Neural progenitor cell (in vitro differentiated cells): Measurements from ENCODE around the gene TRIM66. TPM values are rescaled to one million over a fixed set of nuclear protein-coding genes. Genes with fewer than 3 reads are reported as not detected.
A peak's percentile ranks its signal among the peaks of the same experiment; 100 is the strongest.

Experiments used
- DNase-seq: peaks from one replicate; pipeline ENCODE4 v3.0.0-alpha.2; 2016; ENCODE audit warnings: low spot score
- H2AFZ ChIP-seq: fragments of 200-600 bp; sonication (generic); replicated peaks from 2 replicates; pipeline ENCODE4 v1.6.1; 2016; ENCODE audit warnings: antibody characterized with exemption
- H3F3A ChIP-seq: fragments of 200-600 bp; sonication (generic); 2 replicates; pipeline ENCODE4 v1.6.1; 2016; ENCODE audit warnings: antibody characterized with exemption, low read depth
- H3K27ac ChIP-seq: fragments of 200-600 bp; sonication (generic); 2 replicates; pipeline ENCODE4 v1.5.1; 2016; ENCODE audit warnings: mild to moderate bottlenecking
- H3K27me3 ChIP-seq: fragments of 200-600 bp; sonication (generic); 2 replicates; pipeline ENCODE4 v1.6.1; 2016; ENCODE audit warnings: mild to moderate bottlenecking, moderate library complexity
- H3K36me3 ChIP-seq: fragments of 200-600 bp; sonication (generic); 2 replicates; pipeline ENCODE4 v1.5.1; 2016
- H3K4me1 ChIP-seq: fragments of 200-600 bp; sonication (generic); 2 replicates; pipeline ENCODE4 v1.6.1; 2016; ENCODE audit warnings: mixed run types
- H3K4me2 ChIP-seq: fragments of 200-600 bp; sonication (generic); 2 replicates; pipeline ENCODE4 v1.6.1; 2016
- H3K4me3 ChIP-seq: fragments of 200-600 bp; sonication (generic); 2 replicates; pipeline ENCODE4 v1.5.1; 2016
- H3K79me2 ChIP-seq: fragments of 200-600 bp; sonication (generic); 2 replicates; pipeline ENCODE4 v1.6.1; 2016; ENCODE audit warnings: low read depth
- H3K9ac ChIP-seq: fragments of 200-600 bp; sonication (generic); 2 replicates; pipeline ENCODE4 v1.6.1; 2016
- H3K9me3 ChIP-seq: fragments of 200-600 bp; sonication (generic); 2 replicates; pipeline ENCODE4 v1.5.1; 2016; ENCODE audit warnings: low read depth
- H4K20me1 ChIP-seq: fragments of 200-600 bp; sonication (generic); 2 replicates; pipeline ENCODE4 v1.6.1; 2016; ENCODE audit warnings: low read depth
- H3K27ac Mint-ChIP-seq: 3 replicates; pipeline ENCODE4 v1.8.0; 2021; ENCODE audit warnings: mixed read lengths
- H3K27me3 Mint-ChIP-seq: 2 replicates; pipeline ENCODE4 v1.8.0; 2022; ENCODE audit warnings: low read depth, mild to moderate bottlenecking, inconsistent platforms, moderate library complexity, mixed read lengths; ENCODE audit not compliant: insufficient read depth
- H3K36me3 Mint-ChIP-seq: 3 replicates; pipeline ENCODE4 v1.8.0; 2021; ENCODE audit warnings: mixed read lengths
- H3K4me1 Mint-ChIP-seq: 3 replicates; pipeline ENCODE4 v1.8.0; 2021; ENCODE audit warnings: mixed read lengths
- H3K4me3 Mint-ChIP-seq: 3 replicates; pipeline ENCODE4 v1.8.0; 2021; ENCODE audit warnings: mild to moderate bottlenecking, moderate library complexity, mixed read lengths
- H3K9me3 Mint-ChIP-seq: 3 replicates; pipeline ENCODE4 v1.8.0; 2020; ENCODE audit warnings: mixed read lengths
- CTCF ChIP-seq: fragments of 200-600 bp; sonication (generic); IDR thresholded peaks from 2 replicates; pipeline ENCODE4 v1.5.1; 2017; ENCODE audit warnings: antibody characterized with exemption, mild to moderate bottlenecking
- EZH2 ChIP-seq: fragments of 200-600 bp; sonication (generic); IDR thresholded peaks from 2 replicates; pipeline ENCODE4 v1.6.1; 2017; ENCODE audit warnings: antibody characterized with exemption, mild to moderate bottlenecking, moderate library complexity
- EZH2phosphoT487 ChIP-seq: fragments of 200-600 bp; sonication (generic); IDR thresholded peaks from 2 replicates; pipeline ENCODE4 v1.6.1; 2017; ENCODE audit warnings: antibody characterized with exemption
- total RNA-seq: library from RNA; depleted of rRNA; stranded (reverse); fragments of >200 nt; gene quantifications from 2 replicates; pipeline ENCODE4 v1.2.3, GENCODE V29; 2015; ENCODE audit warnings: low replicate concordance

TRIM66 gene
- total RNA-seq, 1 donor from 2014 or later: 0.95 TPM

GRCh38 chr11:8728563-8728962, 46.1 kb upstream of the TRIM66 start:
- H3K9me3 ChIP-seq: no peaks in the 10 kb centered on the region
- H3F3A ChIP-seq: peaks cover 8% of the 10 kb centered on the region
- Mint-ChIP-seq H3K27ac (peak overlapping the region; percentile 80), H3K4me1 (peaks cover 48% of the 10 kb centered on the region), H3K27me3 (peaks cover 9% of the 10 kb centered on the region), H3K36me3 (peaks cover 36% of the 10 kb centered on the region), H3K4me3 (peak overlapping the region; percentile 56), H3K9me3 (no peaks in the 10 kb centered on the region)
- DNase-seq: no peak
- H4K20me1 ChIP-seq: no peaks in the 10 kb centered on the region
- no peaks in the 10 kb centered on the region for H3K27me3 ChIP-seq
- no peak for TF ChIP-seq EZH2
- TF ChIP-seq EZH2phosphoT487: no peak
- TF ChIP-seq CTCF: no peak
- no peak overlapping the region for H3K4me2 ChIP-seq
- H3K79me2 ChIP-seq: no peaks in the 10 kb centered on the region
- peaks cover 11% of the 10 kb centered on the region for H3K4me1 ChIP-seq
- no peak overlapping the region for H2AFZ ChIP-seq
- H3K27ac ChIP-seq: no peak overlapping the region
- no peaks in the 10 kb centered on the region for H3K36me3 ChIP-seq
- no peak overlapping the region for H3K9ac ChIP-seq
- no peak overlapping the region for H3K4me3 ChIP-seq

GRCh38 chr11:8726395-8726794, 43.9 kb upstream of the TRIM66 start:
- no peak for TF ChIP-seq EZH2
- no peak for TF ChIP-seq CTCF
- TF ChIP-seq EZH2phosphoT487: no peak
- H3K4me2 ChIP-seq: no peak overlapping the region
- H4K20me1 ChIP-seq: no peaks in the 10 kb centered on the region
- no peaks in the 10 kb centered on the region for H3K36me3 ChIP-seq
- H2AFZ ChIP-seq: no peak overlapping the region
- Mint-ChIP-seq H3K4me1 (peaks cover 58% of the 10 kb centered on the region), H3K9me3 (no peaks in the 10 kb centered on the region), H3K36me3 (peaks cover 41% of the 10 kb centered on the region), H3K4me3 (no peak overlapping the region), H3K27me3 (peaks cover 9% of the 10 kb centered on the region), H3K27ac (peak overlapping the region; percentile 1)
- H3K79me2 ChIP-seq: no peaks in the 10 kb centered on the region
- no peaks in the 10 kb centered on the region for H3K9me3 ChIP-seq
- no peak overlapping the region for H3K9ac ChIP-seq
- no peak overlapping the region for H3K27ac ChIP-seq
- H3K27me3 ChIP-seq: no peaks in the 10 kb centered on the region
- DNase-seq: no peak
- peaks cover 28% of the 10 kb centered on the region for H3K4me1 ChIP-seq
- H3K4me3 ChIP-seq: no peak overlapping the region
- peaks cover 24% of the 10 kb centered on the region for H3F3A ChIP-seq

- H3K4me3 ChIP-seq: no peak overlapping the region
- peak overlapping the region; percentile 41 for H3K27ac ChIP-seq
- peaks cover 30% of the 10 kb centered on the region for H3F3A ChIP-seq
- no peak overlapping the region for H3K4me3 Mint-ChIP-seq
- no peaks in the 10 kb centered on the region for H4K20me1 ChIP-seq
- no peak overlapping the region for H2AFZ ChIP-seq
- H3K9ac ChIP-seq: no peak overlapping the region
- no peaks in the 10 kb centered on the region for H3K9me3 ChIP-seq
- peaks cover 8% of the 10 kb centered on the region for H3K27me3 Mint-ChIP-seq
- H3K36me3 Mint-ChIP-seq: peaks cover 38% of the 10 kb centered on the region
- peaks cover 44% of the 10 kb centered on the region for H3K4me1 ChIP-seq
- no peaks in the 10 kb centered on the region for H3K27me3 ChIP-seq
- no peaks in the 10 kb centered on the region for H3K79me2 ChIP-seq
- no peak for DNase-seq
- H3K36me3 ChIP-seq: no peaks in the 10 kb centered on the region
- peaks cover 66% of the 10 kb centered on the region for H3K4me1 Mint-ChIP-seq
- TF ChIP-seq EZH2: no peak
- TF ChIP-seq EZH2phosphoT487: no peak
- no peak for TF ChIP-seq CTCF
- peak overlapping the region; percentile 95 for H3K27ac Mint-ChIP-seq
- no peaks in the 10 kb centered on the region for H3K9me3 Mint-ChIP-seq
- H3K4me2 ChIP-seq: no peak overlapping the region
These were observed 42.2 kb upstream of the TRIM66 start for GRCh38 chr11:8724682-8725081.
